ENCODE measurements around the gene HMGN4. TPM values are rescaled to one million over a fixed set of nuclear protein-coding genes. Genes with fewer than 3 reads are reported as not detected.
"Not testable (repeated sequence)": the region's sequence is repeated elsewhere in the genome, so short reads cannot be mapped to it uniquely, and the experiment has no call there.

The HMGN4 gene
- total RNA-seq, 2 donors from 2014 or later: 48.8 to 79.8 TPM

- 92 to 95% methylated on average over 6 of the region's 6 CpGs for WGBS, 2 experiments (ENCODE audit: insufficient coverage in 1 of 2, insufficient read length in 1 of 2)
- no peaks in the 10 kb centered on the region for H3K9me3 ChIP-seq (ENCODE audit: control insufficient read depth, low read length)
- H3K27me3 Mint-ChIP-seq (ENCODE audit: insufficient read depth): no peaks in the 10 kb centered on the region
Observed at GRCh38 chr6:26545627-26546026, 7.5 kb downstream of the HMGN4 start.

GRCh38 chr6:26547363-26547762, 9.2 kb downstream of the HMGN4 start:
- not testable (repeated sequence) for H3K9me3 ChIP-seq (ENCODE audit: control insufficient read depth, low read length); H3K27ac Mint-ChIP-seq; H3K27me3 Mint-ChIP-seq (ENCODE audit: insufficient read depth); H3K27me3 ChIP-seq (ENCODE audit: control insufficient read depth, insufficient read depth, low read length, poor library complexity, severe bottlenecking); H3K9ac ChIP-seq (ENCODE audit: extremely low read depth, low read length, poor library complexity, severe bottlenecking); H3K4me3 ChIP-seq (ENCODE audit: low read length); H3K27ac ChIP-seq (ENCODE audit: low read depth, low read length); DNase-seq; H3K4me1 Mint-ChIP-seq; H3K4me3 Mint-ChIP-seq; H3K9me3 Mint-ChIP-seq; H3K4me1 ChIP-seq (ENCODE audit: control insufficient read depth, insufficient read depth, low read length)
- 90 to 96% methylated on average over 14 to 18 of the region's 18 CpGs for WGBS, 2 experiments (ENCODE audit: insufficient coverage in 1 of 2, insufficient read length in 1 of 2)
- H3K36me3 Mint-ChIP-seq (ENCODE audit: low read depth): peaks cover 32% of the 10 kb centered on the region
- peaks cover 32% of the 10 kb centered on the region for H3K36me3 ChIP-seq (ENCODE audit: control insufficient read depth, insufficient read depth, low read length)

More at GRCh38 chr6:26545627-26546026, 7.5 kb downstream of the HMGN4 start:
- Histone ChIP-seq H3K4me1 (ENCODE audit: control insufficient read depth, insufficient read depth, low read length) (no peaks in the 10 kb centered on the region), H3K27me3 (ENCODE audit: control insufficient read depth, insufficient read depth, low read length, poor library complexity, severe bottlenecking) (no peaks in the 10 kb centered on the region), H3K27ac (ENCODE audit: low read depth, low read length) (no peak overlapping the region), H3K4me3 (ENCODE audit: low read length) (no peak overlapping the region), H3K9ac (ENCODE audit: extremely low read depth, low read length, poor library complexity, severe bottlenecking) (no peak overlapping the region), H3K36me3 (ENCODE audit: control insufficient read depth, insufficient read depth, low read length) (peaks cover 41% of the 10 kb centered on the region)
- H3K27ac Mint-ChIP-seq: no peak overlapping the region
- H3K9me3 Mint-ChIP-seq: no peaks in the 10 kb centered on the region
- TF ChIP-seq CTCF (conservative IDR thresholded peaks at IDR 0.05): no peak
- no peak overlapping the region for H3K4me3 Mint-ChIP-seq
- no peak for DNase-seq
- peaks cover 33% of the 10 kb centered on the region for H3K36me3 Mint-ChIP-seq (ENCODE audit: low read depth)
- peaks cover 3% of the 10 kb centered on the region for H3K4me1 Mint-ChIP-seq

GRCh38 chr6:26550250-26550993, 12.3 kb downstream of the HMGN4 start:
- Mint-ChIP-seq H3K9me3 (no peaks in the 10 kb centered on the region), H3K27ac (peak overlapping the region; percentile 94), H3K4me1 (no peaks in the 10 kb centered on the region), H3K36me3 (ENCODE audit: low read depth) (peaks cover 15% of the 10 kb centered on the region), H3K4me3 (peak overlapping the region; percentile 75), H3K27me3 (ENCODE audit: insufficient read depth) (no peaks in the 10 kb centered on the region)
- H3K36me3 ChIP-seq (ENCODE audit: control insufficient read depth, insufficient read depth, low read length): peaks cover 16% of the 10 kb centered on the region
- H3K9ac ChIP-seq (ENCODE audit: extremely low read depth, low read length, poor library complexity, severe bottlenecking): no peak overlapping the region
- WGBS, 2 experiments (ENCODE audit: insufficient coverage in 1 of 2, insufficient read length in 1 of 2): 11 to 27% methylated on average over 20 to 41 of the region's 42 CpGs
- no peaks in the 10 kb centered on the region for H3K4me1 ChIP-seq (ENCODE audit: control insufficient read depth, insufficient read depth, low read length)
- peak overlapping the region; percentile 78 for H3K4me3 ChIP-seq (ENCODE audit: low read length)
- no peaks in the 10 kb centered on the region for H3K9me3 ChIP-seq (ENCODE audit: control insufficient read depth, low read length)
- no peaks in the 10 kb centered on the region for H3K27me3 ChIP-seq (ENCODE audit: control insufficient read depth, insufficient read depth, low read length, poor library complexity, severe bottlenecking)
- H3K27ac ChIP-seq (ENCODE audit: low read depth, low read length): no peak overlapping the region
- peak; percentile 15 for TF ChIP-seq CTCF (conservative IDR thresholded peaks at IDR 0.05)
- DNase-seq: peak; percentile 96
